GM23338 (cell line): ENCODE data around the gene ROGDI. TPM values are rescaled to one million over a fixed set of nuclear protein-coding genes. Genes with fewer than 3 reads are reported as not detected.

ENCODE experiments used
- ATAC-seq: fragments of 200-7000 bp; cut with Tn5 transposase; 3 replicates; pipeline ENCODE4 v1.9.1; 2020
- DNase-seq: peaks from one replicate; pipeline ENCODE4 v3.0.0-alpha.2; 2015; ENCODE audit warnings: low spot score
- H2AFZ ChIP-seq: fragments of 200-600 bp; sonication (generic); 2 replicates; pipeline ENCODE4 v1.8.0; 2016; ENCODE audit warnings: antibody characterized with exemption, mild to moderate bottlenecking, moderate library complexity
- H3F3A ChIP-seq: fragments of 200-600 bp; sonication (generic); replicated peaks from 2 replicates; pipeline ENCODE4 v1.8.0; 2017; ENCODE audit warnings: antibody characterized with exemption, mixed run types, low read depth
- H3K27ac ChIP-seq: fragments of 200-600 bp; sonication (generic); 2 replicates; pipeline ENCODE4 v1.6.1; 2016; ENCODE audit warnings: low read depth
- H3K27me3 ChIP-seq: fragments of 200-600 bp; sonication (generic); 2 replicates; pipeline ENCODE4 v1.8.0; 2016; ENCODE audit warnings: mild to moderate bottlenecking, mixed run types, moderate library complexity; ENCODE audit not compliant: insufficient read depth
- H3K36me3 ChIP-seq: fragments of 200-600 bp; sonication (generic); 2 replicates; pipeline ENCODE4 v1.8.0; 2016; ENCODE audit warnings: mild to moderate bottlenecking; ENCODE audit not compliant: insufficient read depth
- H3K4me1 ChIP-seq: fragments of 200-600 bp; sonication (generic); 2 replicates; pipeline ENCODE4 v1.8.0; 2016; ENCODE audit warnings: mild to moderate bottlenecking, moderate library complexity; ENCODE audit not compliant: insufficient read depth
- H3K4me2 ChIP-seq: fragments of 200-600 bp; sonication (generic); 2 replicates; pipeline ENCODE4 v1.7.1; 2017; ENCODE audit warnings: mixed run types
- H3K4me3 ChIP-seq: fragments of 200-600 bp; sonication (generic); 2 replicates; pipeline ENCODE4 v1.6.1; 2016; ENCODE audit warnings: mixed run types
- H3K79me2 ChIP-seq: fragments of 200-600 bp; sonication (generic); replicated peaks from 2 replicates; pipeline ENCODE4 v1.8.0; 2017; ENCODE audit warnings: mild to moderate bottlenecking; ENCODE audit not compliant: insufficient read depth
- H3K9me2 ChIP-seq: fragments of 200-600 bp; sonication (generic); 2 replicates; pipeline ENCODE4 v1.8.0; 2017; ENCODE audit not compliant: insufficient read depth
- H4K20me1 ChIP-seq: fragments of 200-600 bp; sonication (generic); replicated peaks from 2 replicates; pipeline ENCODE4 v1.8.0; 2017; ENCODE audit warnings: mild to moderate bottlenecking; ENCODE audit not compliant: insufficient read depth
- H3K27ac Mint-ChIP-seq: 2 replicates; pipeline ENCODE4 v1.8.0; 2020; ENCODE audit warnings: inconsistent platforms, mild to moderate bottlenecking, moderate library complexity, mixed read lengths
- H3K27me3 Mint-ChIP-seq: 3 replicates; pipeline ENCODE4 v1.8.0; 2022; ENCODE audit warnings: low read depth, mild to moderate bottlenecking, moderate library complexity, mixed read lengths, inconsistent platforms; ENCODE audit not compliant: insufficient read depth, poor library complexity
- H3K36me3 Mint-ChIP-seq: 3 replicates; pipeline ENCODE4 v1.8.0; 2021; ENCODE audit warnings: low read depth, mild to moderate bottlenecking, inconsistent platforms, moderate library complexity, mixed read lengths
- H3K4me1 Mint-ChIP-seq: 3 replicates; pipeline ENCODE4 v1.8.0; 2020; ENCODE audit warnings: mild to moderate bottlenecking, inconsistent platforms, mixed read lengths
- H3K4me3 Mint-ChIP-seq: 3 replicates; pipeline ENCODE4 v1.8.0; 2021; ENCODE audit warnings: moderate library complexity, mild to moderate bottlenecking, inconsistent platforms, mixed read lengths
- H3K9me3 Mint-ChIP-seq: 3 replicates; pipeline ENCODE4 v1.8.0; 2020; ENCODE audit warnings: moderate library complexity, mild to moderate bottlenecking, inconsistent platforms, mixed read lengths
- CTCF ChIP-seq, 2 experiments: fragments of 200-600 bp in 1 of 2; sonication (generic) in 1 of 2; conservative IDR thresholded peaks; 2 replicates each; pipeline versions ENCODE4 v1.5.1 to v1.6.1; 2016 to 2017; ENCODE audit warnings: antibody characterized with exemption in 2 of 2, low read depth in 2 of 2, mild to moderate bottlenecking in 2 of 2, moderate library complexity in 1 of 2
- JUNB ChIP-seq: IDR thresholded peaks from one replicate; pipeline ENCODE4 v1.6.1; 2016; ENCODE audit warnings: antibody characterized with exemption; ENCODE audit not compliant: unreplicated experiment
- STAT1 ChIP-seq: IDR thresholded peaks from one replicate; pipeline ENCODE4 v1.6.1; 2016; ENCODE audit warnings: antibody characterized with exemption; ENCODE audit not compliant: unreplicated experiment
- polyA plus RNA-seq: library from polyadenylated mRNA; unstranded; fragments of >200 nt; fragmentation: Nextera tagmentation; extraction: Ambion mirVana; gene quantifications from 2 replicates; pipeline ENCODE4 v1.2.1, GENCODE V29; 2016
- total RNA-seq: library from RNA; depleted of rRNA; stranded (reverse); fragments of >200 nt; shearing (Covaris generic); gene quantifications from 2 replicates; pipeline ENCODE4 v1.2.3, GENCODE V29; 2014
- TF ChIP-seq, protein P1 (sequence below): fragments of 250-450 bp; sonication (Bioruptor Pico); IDR thresholded peaks from 2 replicates; pipeline ENCODE4 v1.5.0; 2020; ENCODE audit warnings: mild to moderate bottlenecking, moderate library complexity
- TF ChIP-seq, protein P2 (sequence below): IDR thresholded peaks from 2 replicates; pipeline ENCODE4 v1.6.1; 2016; ENCODE audit warnings: antibody characterized with exemption

Gene ROGDI
- total and polyA plus RNA-seq, 2 experiments from 2014 or later: 30.3 to 38.8 TPM

GRCh38 chr16:4801051-4801961 is 1.1 kb downstream of the ROGDI start (continued):
- TF ChIP-seq, protein P1, sequence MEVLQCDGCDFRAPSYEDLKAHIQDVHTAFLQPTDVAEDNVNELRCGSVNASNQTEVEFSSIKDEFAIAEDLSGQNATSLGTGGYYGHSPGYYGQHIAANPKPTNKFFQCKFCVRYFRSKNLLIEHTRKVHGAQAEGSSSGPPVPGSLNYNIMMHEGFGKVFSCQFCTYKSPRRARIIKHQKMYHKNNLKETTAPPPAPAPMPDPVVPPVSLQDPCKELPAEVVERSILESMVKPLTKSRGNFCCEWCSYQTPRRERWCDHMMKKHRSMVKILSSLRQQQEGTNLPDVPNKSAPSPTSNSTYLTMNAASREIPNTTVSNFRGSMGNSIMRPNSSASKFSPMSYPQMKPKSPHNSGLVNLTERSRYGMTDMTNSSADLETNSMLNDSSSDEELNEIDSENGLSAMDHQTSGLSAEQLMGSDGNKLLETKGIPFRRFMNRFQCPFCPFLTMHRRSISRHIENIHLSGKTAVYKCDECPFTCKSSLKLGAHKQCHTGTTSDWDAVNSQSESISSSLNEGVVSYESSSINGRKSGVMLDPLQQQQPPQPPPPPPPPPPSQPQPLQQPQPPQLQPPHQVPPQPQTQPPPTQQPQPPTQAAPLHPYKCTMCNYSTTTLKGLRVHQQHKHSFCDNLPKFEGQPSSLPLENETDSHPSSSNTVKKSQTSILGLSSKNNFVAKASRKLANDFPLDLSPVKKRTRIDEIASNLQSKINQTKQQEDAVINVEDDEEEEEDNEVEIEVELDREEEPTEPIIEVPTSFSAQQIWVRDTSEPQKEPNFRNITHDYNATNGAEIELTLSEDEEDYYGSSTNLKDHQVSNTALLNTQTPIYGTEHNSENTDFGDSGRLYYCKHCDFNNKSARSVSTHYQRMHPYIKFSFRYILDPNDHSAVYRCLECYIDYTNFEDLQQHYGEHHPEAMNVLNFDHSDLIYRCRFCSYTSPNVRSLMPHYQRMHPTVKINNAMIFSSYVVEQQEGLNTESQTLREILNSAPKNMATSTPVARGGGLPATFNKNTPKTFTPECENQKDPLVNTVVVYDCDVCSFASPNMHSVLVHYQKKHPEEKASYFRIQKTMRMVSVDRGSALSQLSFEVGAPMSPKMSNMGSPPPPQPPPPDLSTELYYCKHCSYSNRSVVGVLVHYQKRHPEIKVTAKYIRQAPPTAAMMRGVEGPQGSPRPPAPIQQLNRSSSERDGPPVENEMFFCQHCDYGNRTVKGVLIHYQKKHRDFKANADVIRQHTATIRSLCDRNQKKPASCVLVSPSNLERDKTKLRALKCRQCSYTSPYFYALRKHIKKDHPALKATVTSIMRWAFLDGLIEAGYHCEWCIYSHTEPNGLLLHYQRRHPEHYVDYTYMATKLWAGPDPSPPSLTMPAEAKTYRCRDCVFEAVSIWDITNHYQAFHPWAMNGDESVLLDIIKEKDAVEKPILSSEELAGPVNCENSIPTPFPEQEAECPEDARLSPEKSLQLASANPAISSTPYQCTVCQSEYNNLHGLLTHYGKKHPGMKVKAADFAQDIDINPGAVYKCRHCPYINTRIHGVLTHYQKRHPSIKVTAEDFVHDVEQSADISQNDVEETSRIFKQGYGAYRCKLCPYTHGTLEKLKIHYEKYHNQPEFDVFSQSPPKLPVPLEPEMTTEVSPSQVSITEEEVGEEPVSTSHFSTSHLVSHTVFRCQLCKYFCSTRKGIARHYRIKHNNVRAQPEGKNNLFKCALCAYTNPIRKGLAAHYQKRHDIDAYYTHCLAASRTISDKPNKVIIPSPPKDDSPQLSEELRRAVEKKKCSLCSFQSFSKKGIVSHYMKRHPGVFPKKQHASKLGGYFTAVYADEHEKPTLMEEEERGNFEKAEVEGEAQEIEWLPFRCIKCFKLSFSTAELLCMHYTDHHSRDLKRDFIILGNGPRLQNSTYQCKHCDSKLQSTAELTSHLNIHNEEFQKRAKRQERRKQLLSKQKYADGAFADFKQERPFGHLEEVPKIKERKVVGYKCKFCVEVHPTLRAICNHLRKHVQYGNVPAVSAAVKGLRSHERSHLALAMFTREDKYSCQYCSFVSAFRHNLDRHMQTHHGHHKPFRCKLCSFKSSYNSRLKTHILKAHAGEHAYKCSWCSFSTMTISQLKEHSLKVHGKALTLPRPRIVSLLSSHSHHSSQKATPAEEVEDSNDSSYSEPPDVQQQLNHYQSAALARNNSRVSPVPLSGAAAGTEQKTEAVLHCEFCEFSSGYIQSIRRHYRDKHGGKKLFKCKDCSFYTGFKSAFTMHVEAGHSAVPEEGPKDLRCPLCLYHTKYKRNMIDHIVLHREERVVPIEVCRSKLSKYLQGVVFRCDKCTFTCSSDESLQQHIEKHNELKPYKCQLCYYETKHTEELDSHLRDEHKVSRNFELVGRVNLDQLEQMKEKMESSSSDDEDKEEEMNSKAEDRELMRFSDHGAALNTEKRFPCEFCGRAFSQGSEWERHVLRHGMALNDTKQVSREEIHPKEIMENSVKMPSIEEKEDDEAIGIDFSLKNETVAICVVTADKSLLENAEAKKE (CRISPR knock-in tag): no peak
- TF ChIP-seq, protein P2, sequence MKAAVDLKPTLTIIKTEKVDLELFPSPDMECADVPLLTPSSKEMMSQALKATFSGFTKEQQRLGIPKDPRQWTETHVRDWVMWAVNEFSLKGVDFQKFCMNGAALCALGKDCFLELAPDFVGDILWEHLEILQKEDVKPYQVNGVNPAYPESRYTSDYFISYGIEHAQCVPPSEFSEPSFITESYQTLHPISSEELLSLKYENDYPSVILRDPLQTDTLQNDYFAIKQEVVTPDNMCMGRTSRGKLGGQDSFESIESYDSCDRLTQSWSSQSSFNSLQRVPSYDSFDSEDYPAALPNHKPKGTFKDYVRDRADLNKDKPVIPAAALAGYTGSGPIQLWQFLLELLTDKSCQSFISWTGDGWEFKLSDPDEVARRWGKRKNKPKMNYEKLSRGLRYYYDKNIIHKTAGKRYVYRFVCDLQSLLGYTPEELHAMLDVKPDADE: no peak
- TF ChIP-seq JUNB (no peak), STAT1 (no peak)

- no peaks in the 10 kb centered on the region for H3K9me3 Mint-ChIP-seq
- Histone ChIP-seq H3K4me1 (peaks cover 28% of the 10 kb centered on the region; the same call in 1 of the 2 replicates), H4K20me1 (no peaks in the 10 kb centered on the region), H3K27me3 (no peaks in the 10 kb centered on the region), H2AFZ (no peak overlapping the region), H3K4me3 (peak overlapping the region; percentile 57; the same call in 1 of the 2 replicates), H3K9me2 (no peaks in the 10 kb centered on the region), H3K36me3 (peaks cover 3% of the 10 kb centered on the region; the same call in 1 of the 2 replicates), H3K4me2 (peak overlapping the region; percentile 81), H3K79me2 (no peaks in the 10 kb centered on the region), H3K27ac (no peak overlapping the region), H3F3A (peaks cover 16% of the 10 kb centered on the region; the same call in 1 of the 2 replicates)
- no peak for ATAC-seq
- H3K4me3 Mint-ChIP-seq: peak overlapping the region; percentile 78
- peaks cover 16% of the 10 kb centered on the region for H3K36me3 Mint-ChIP-seq
- DNase-seq: no peak
- no peak for TF ChIP-seq CTCF (conservative IDR thresholded peaks at IDR 0.05; ENCODE audit: low read depth in 2 of 2)
- TF ChIP-seq STAT1: no peak
- H3K27me3 Mint-ChIP-seq: peaks cover 12% of the 10 kb centered on the region
- H3K27ac Mint-ChIP-seq: no peak overlapping the region
- peaks cover 26% of the 10 kb centered on the region for H3K4me1 Mint-ChIP-seq
These were observed 2.0 kb downstream of the ROGDI start for GRCh38 chr16:4800290-4801041.
